GM19043 (cell line): Measurements from ENCODE around the gene MSH2.
A peak's percentile ranks its signal among the peaks of the same experiment; 100 is the strongest.

Experiments used
- ATAC-seq: cut with Tn5 transposase; IDR thresholded peaks from one replicate; pipeline ENCODE4 v1.9.1; 2021; ENCODE audit warnings: low read depth; ENCODE audit not compliant: unreplicated experiment

MSH2 gene

GRCh38 chr2:47504174-47504810 is 101.3 kb downstream of the MSH2 start:
- no peak for ATAC-seq

- no peak for ATAC-seq
These were observed 103.1 kb downstream of the MSH2 start for GRCh38 chr2:47506024-47506423.

GRCh38 chr2:47506436-47506835 is 103.5 kb downstream of the MSH2 start:
- no peak for ATAC-seq

GRCh38 chr2:47508080-47508479 is 105.1 kb downstream of the MSH2 start:
- no peak for ATAC-seq

GRCh38 chr2:47508641-47509040 is 105.7 kb downstream of the MSH2 start:
- no peak for ATAC-seq

- ATAC-seq, result no peak
These were observed 106.3 kb downstream of the MSH2 start for GRCh38 chr2:47509250-47509649.

GRCh38 chr2:47509821-47510385 is 106.9 kb downstream of the MSH2 start:
- ATAC-seq, result no peak

- ATAC-seq, result no peak
These were observed 107.8 kb downstream of the MSH2 start for GRCh38 chr2:47510745-47511144.

GRCh38 chr2:47512581-47513083 is 109.7 kb downstream of the MSH2 start:
- ATAC-seq, result no peak

- no peak for ATAC-seq
These were observed 111.1 kb downstream of the MSH2 start for GRCh38 chr2:47513981-47514520.

- ATAC-seq, result no peak
These were observed 113.6 kb downstream of the MSH2 start for GRCh38 chr2:47516360-47517104.

GRCh38 chr2:47518497-47519146 is 115.7 kb downstream of the MSH2 start:
- ATAC-seq, result no peak

- ATAC-seq, result no peak
These were observed 116.2 kb downstream of the MSH2 start for GRCh38 chr2:47519147-47519537.

- no peak for ATAC-seq
These were observed 116.8 kb downstream of the MSH2 start for GRCh38 chr2:47519604-47520301.

- ATAC-seq, result no peak
These were observed 117.3 kb downstream of the MSH2 start for GRCh38 chr2:47520302-47520630.

GRCh38 chr2:47520825-47521665 is 118.1 kb downstream of the MSH2 start:
- peak; percentile 86 for ATAC-seq

- ATAC-seq, result no peak
These were observed 118.8 kb downstream of the MSH2 start for GRCh38 chr2:47521666-47522285.

- ATAC-seq, result no peak
These were observed 122.2 kb downstream of the MSH2 start for GRCh38 chr2:47525167-47525566.

GRCh38 chr2:47528455-47528854 is 125.5 kb downstream of the MSH2 start:
- ATAC-seq, result no peak
